ENCODE measurements around the gene PRMT2. TPM values are rescaled to one million over a fixed set of nuclear protein-coding genes. Genes with fewer than 3 reads are reported as not detected.

The PRMT2 gene
- polyA plus RNA-seq, 2 of the 4 experiments (the other 2 are of a cell fraction): 69.2 to 75.1 TPM

GRCh38 chr21:46634966-46635323, 529 bp upstream of the PRMT2 start:
- H3K27ac ChIP-seq: peak overlapping the region; percentile 91 to 92
- H3K4me2 ChIP-seq: peak overlapping the region; percentile 78
- ChIA-PET POLR2A (interaction anchor here (0.6 to 2.0 kb wide), 10 partner anchors 9 to 492 kb away, joined by 3 to 13 read pairs (median 5); partner anchors contain the start of gene DIP2A), CTCF (interaction anchor here (1.0 kb wide), 1 partner anchor 9 kb away, joined by 3 read pairs; no protein-coding TSS in a partner anchor)
- H3K9me3 ChIP-seq: no peaks in the 10 kb centered on the region
- 12% methylated on average over 10 of the region's 14 CpGs for WGBS (ENCODE audit: missing lambda C conversion rate)
- peak overlapping the region; percentile 65 for H3K4me3 ChIP-seq
- H3K4me1 ChIP-seq: peaks cover 36% of the 10 kb centered on the region; the same call in 2 of the 3 replicates
- peak; percentile 31 to 79 for DNase-seq (ENCODE audit: low read depth in 1 of 2, low spot score in 1 of 2)
- TF ChIP-seq, protein P1, sequence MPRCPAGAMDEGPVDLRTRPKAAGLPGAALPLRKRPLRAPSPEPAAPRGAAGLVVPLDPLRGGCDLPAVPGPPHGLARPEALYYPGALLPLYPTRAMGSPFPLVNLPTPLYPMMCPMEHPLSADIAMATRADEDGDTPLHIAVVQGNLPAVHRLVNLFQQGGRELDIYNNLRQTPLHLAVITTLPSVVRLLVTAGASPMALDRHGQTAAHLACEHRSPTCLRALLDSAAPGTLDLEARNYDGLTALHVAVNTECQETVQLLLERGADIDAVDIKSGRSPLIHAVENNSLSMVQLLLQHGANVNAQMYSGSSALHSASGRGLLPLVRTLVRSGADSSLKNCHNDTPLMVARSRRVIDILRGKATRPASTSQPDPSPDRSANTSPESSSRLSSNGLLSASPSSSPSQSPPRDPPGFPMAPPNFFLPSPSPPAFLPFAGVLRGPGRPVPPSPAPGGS (IDR thresholded peaks at IDR 0.05): no peak
- TF ChIP-seq, protein P2, sequence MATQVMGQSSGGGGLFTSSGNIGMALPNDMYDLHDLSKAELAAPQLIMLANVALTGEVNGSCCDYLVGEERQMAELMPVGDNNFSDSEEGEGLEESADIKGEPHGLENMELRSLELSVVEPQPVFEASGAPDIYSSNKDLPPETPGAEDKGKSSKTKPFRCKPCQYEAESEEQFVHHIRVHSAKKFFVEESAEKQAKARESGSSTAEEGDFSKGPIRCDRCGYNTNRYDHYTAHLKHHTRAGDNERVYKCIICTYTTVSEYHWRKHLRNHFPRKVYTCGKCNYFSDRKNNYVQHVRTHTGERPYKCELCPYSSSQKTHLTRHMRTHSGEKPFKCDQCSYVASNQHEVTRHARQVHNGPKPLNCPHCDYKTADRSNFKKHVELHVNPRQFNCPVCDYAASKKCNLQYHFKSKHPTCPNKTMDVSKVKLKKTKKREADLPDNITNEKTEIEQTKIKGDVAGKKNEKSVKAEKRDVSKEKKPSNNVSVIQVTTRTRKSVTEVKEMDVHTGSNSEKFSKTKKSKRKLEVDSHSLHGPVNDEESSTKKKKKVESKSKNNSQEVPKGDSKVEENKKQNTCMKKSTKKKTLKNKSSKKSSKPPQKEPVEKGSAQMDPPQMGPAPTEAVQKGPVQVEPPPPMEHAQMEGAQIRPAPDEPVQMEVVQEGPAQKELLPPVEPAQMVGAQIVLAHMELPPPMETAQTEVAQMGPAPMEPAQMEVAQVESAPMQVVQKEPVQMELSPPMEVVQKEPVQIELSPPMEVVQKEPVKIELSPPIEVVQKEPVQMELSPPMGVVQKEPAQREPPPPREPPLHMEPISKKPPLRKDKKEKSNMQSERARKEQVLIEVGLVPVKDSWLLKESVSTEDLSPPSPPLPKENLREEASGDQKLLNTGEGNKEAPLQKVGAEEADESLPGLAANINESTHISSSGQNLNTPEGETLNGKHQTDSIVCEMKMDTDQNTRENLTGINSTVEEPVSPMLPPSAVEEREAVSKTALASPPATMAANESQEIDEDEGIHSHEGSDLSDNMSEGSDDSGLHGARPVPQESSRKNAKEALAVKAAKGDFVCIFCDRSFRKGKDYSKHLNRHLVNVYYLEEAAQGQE (IDR thresholded peaks at IDR 0.05): no peak
- TF ChIP-seq EHF (CRISPR knock-in tag; IDR thresholded peaks at IDR 0.05) (no peak), ESRRA (IDR thresholded peaks at IDR 0.05; ENCODE audit: borderline replicate concordance, low read length) (no peak), ATOH8 (CRISPR knock-in tag; IDR thresholded peaks at IDR 0.05; ENCODE audit: low read depth) (no peak), CHD2 (IDR thresholded peaks at IDR 0.05; ENCODE audit: low read length, partially characterized antibody) (no peak), NR3C1 (IDR thresholded peaks at IDR 0.05) (no peak), CHD4 (IDR thresholded peaks at IDR 0.05; ENCODE audit: borderline replicate concordance) (no peak), FOSL2 (IDR thresholded peaks at IDR 0.05) (no peak), FOSL2 (CRISPR knock-in tag; IDR thresholded peaks at IDR 0.05) (no peak), ZFP36 (IDR thresholded peaks at IDR 0.05; ENCODE audit: borderline replicate concordance, partially characterized antibody) (no peak), EP300 (IDR thresholded peaks at IDR 0.05) (no peak), HEYL (CRISPR knock-in tag; IDR thresholded peaks at IDR 0.05) (no peak), EHMT2 (IDR thresholded peaks at IDR 0.05; ENCODE audit: low read depth) (no peak), JUNB (IDR thresholded peaks at IDR 0.05) (no peak), KDM5A (IDR thresholded peaks at IDR 0.05) (no peak)
- TF ChIP-seq, protein P3, sequence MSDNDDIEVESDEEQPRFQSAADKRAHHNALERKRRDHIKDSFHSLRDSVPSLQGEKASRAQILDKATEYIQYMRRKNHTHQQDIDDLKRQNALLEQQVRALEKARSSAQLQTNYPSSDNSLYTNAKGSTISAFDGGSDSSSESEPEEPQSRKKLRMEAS (IDR thresholded peaks at IDR 0.05): no peak
- no peak for FAIRE-seq
- ATAC-seq: peak; percentile 70 to 76

GRCh38 chr21:46636181-46636512, 673 bp downstream of the PRMT2 start:
- POLR2A ChIA-PET: interaction anchor here (0.6 to 2.0 kb wide), 5 partner anchors 8 to 632 kb away, joined by 3 to 8 read pairs (median 4); partner anchors contain the start of gene DIP2A
- no peak for TF ChIP-seq ESRRA (IDR thresholded peaks at IDR 0.05; ENCODE audit: borderline replicate concordance, low read length)
- no peak for TF ChIP-seq FOSB (CRISPR knock-in tag; IDR thresholded peaks at IDR 0.05)
- no peak for TF ChIP-seq HDAC2 (IDR thresholded peaks at IDR 0.05)
- no peak for TF ChIP-seq MYC (IDR thresholded peaks at IDR 0.05; ENCODE audit: borderline replicate concordance, low read length)
- TF ChIP-seq MAZ (IDR thresholded peaks at IDR 0.05; ENCODE audit: borderline replicate concordance, low read depth, low read length): no peak
- no peak for TF ChIP-seq HOXA7 (CRISPR knock-in tag; IDR thresholded peaks at IDR 0.05)
- no peak for TF ChIP-seq HOXB5 (CRISPR knock-in tag; IDR thresholded peaks at IDR 0.05)
- TF ChIP-seq, protein P2 (IDR thresholded peaks at IDR 0.05): no peak
- no peak for TF ChIP-seq CBX8 (IDR thresholded peaks at IDR 0.05)
- TF ChIP-seq CEBPB (IDR thresholded peaks at IDR 0.05): no peak
- no peak for TF ChIP-seq JUNB (IDR thresholded peaks at IDR 0.05)
- TF ChIP-seq RFX5 (IDR thresholded peaks at IDR 0.05): no peak
- no peak for TF ChIP-seq CHD4 (IDR thresholded peaks at IDR 0.05; ENCODE audit: borderline replicate concordance)
- Histone ChIP-seq H3K4me2 (peak overlapping the region; percentile 91), H3K9me3 (no peaks in the 10 kb centered on the region), H3K4me1 (peaks cover 36% of the 10 kb centered on the region; the same call in 2 of the 3 replicates), H3K27ac (peak overlapping the region; percentile 91 to 92), H3K4me3 (peak overlapping the region; percentile 65)
- DNase-seq (ENCODE audit: low read depth in 1 of 2, low spot score in 1 of 2): no peak
- CTCF ChIA-PET: interaction anchor here (0.8 to 1.0 kb wide), 2 partner anchors 39 to 116 kb away, joined by 3 read pairs; no protein-coding TSS in a partner anchor
- WGBS (ENCODE audit: missing lambda C conversion rate): 18% methylated on average over 8 of the region's 8 CpGs
- ATAC-seq: no peak
- no peak for FAIRE-seq

Measured in A549 (cell line).